HCT116 (cell line): ENCODE measurements around the gene EID2B. TPM values are rescaled to one million over a fixed set of nuclear protein-coding genes. Genes with fewer than 3 reads are reported as not detected.

Source experiments
- ATAC-seq: fragments of 200-7000 bp; cut with Tn5 transposase; 2 replicates; pipeline ENCODE4 v1.9.1; 2020; ENCODE audit warnings: mild to moderate bottlenecking, moderate library complexity
- BruUV-seq: library from RNA; stranded (reverse); fragments of 400-500 nt; replicated peaks from 2 replicates; lab custom pipeline; 2021; lab: Mats Ljungman, UMichigan
- CTCF ChIA-PET: fragments of 300-600 bp; sonication (Branson Sonifier 250); formaldehyde crosslinking; loops from one replicate; lab custom pipeline; 2021; ENCODE audit warnings: antibody characterized with exemption; lab: Charles Lee
- POLR2A ChIA-PET: fragments of 300-600, 350-600 bp; sonication (Branson Sonifier 250); formaldehyde crosslinking; loops from one replicate; lab custom pipeline; 2021; ENCODE audit warnings: antibody characterized with exemption; lab: Charles Lee
- RAD21 ChIA-PET, 2 experiments: fragments of 300-600 bp; sonication (Branson Sonifier 250); formaldehyde crosslinking; loops; one replicate each; lab custom pipeline; 2023; ENCODE audit warnings: low total read pairs in 2 of 2; ENCODE audit not compliant: uncharacterized antibody in 2 of 2, unreplicated experiment in 2 of 2, low non-redundant PET in 1 of 2; lab: Charles Lee
- DNase-seq: peaks from one replicate; pipeline ENCODE4 v3.0.0-alpha.2; 2010; ENCODE audit warnings: low read depth, low spot score
- H2AFZ ChIP-seq: fragments of 200-600 bp; shearing (Covaris generic), sonication (generic); 2 replicates; pipeline ENCODE4 v1.6.1; 2017; ENCODE audit warnings: low read depth, mixed run types, mixed read lengths, antibody characterized with exemption, low read length; ENCODE audit not compliant: poor library complexity, severe bottlenecking
- H3K27ac ChIP-seq: 2 replicates; pipeline ENCODE4 v1.5.1; 2012; ENCODE audit warnings: low read depth, low read length
- H3K27me3 ChIP-seq: fragments of 200-600 bp; sonication (generic); 2 replicates; pipeline ENCODE4 v1.6.1; 2016; ENCODE audit warnings: mixed run types, low read length, mixed read lengths; ENCODE audit not compliant: insufficient read depth
- H3K36me3 ChIP-seq, 2 experiments: fragments of 200-500 bp in 1 of 2; fragments of 200-600 bp in 1 of 2; sonication (Bioruptor generic) in 1 of 2; sonication (generic) in 1 of 2; 2 replicates each; pipeline versions ENCODE4 v1.5.1 to v1.6.1; 2014 to 2016; ENCODE audit warnings: low read length in 2 of 2, inconsistent platforms in 1 of 2, mixed read lengths in 1 of 2, mixed run types in 1 of 2; ENCODE audit not compliant: insufficient read depth in 2 of 2, control insufficient read depth in 1 of 2
- H3K4me1 ChIP-seq, 2 experiments: fragments of 200-600 bp in 1 of 2; sonication (generic) in 1 of 2; 2 replicates each; pipeline versions ENCODE4 v1.5.1 to v1.6.1; 2012 to 2017; ENCODE audit warnings: low read length in 2 of 2, inconsistent platforms in 1 of 2, mild to moderate bottlenecking in 1 of 2, mixed read lengths in 1 of 2, mixed run types in 1 of 2, moderate library complexity in 1 of 2; ENCODE audit not compliant: insufficient read depth in 2 of 2, control insufficient read depth in 1 of 2
- H3K4me2 ChIP-seq: fragments of 200-600 bp; sonication (generic); 2 replicates; pipeline ENCODE4 v1.6.1; 2017; ENCODE audit warnings: mixed run types, low read length, mixed read lengths
- H3K4me3 ChIP-seq, 2 experiments: fragments of 200-600 bp in 1 of 2; sonication (generic) in 1 of 2; replicated peaks in 1 of 2; 2 replicates each; pipeline ENCODE4 v1.5.1; 2011 to 2016; ENCODE audit warnings: low read length in 2 of 2, control low read depth in 1 of 2, low read depth in 1 of 2, mild to moderate bottlenecking in 1 of 2, mixed read lengths in 1 of 2, mixed run types in 1 of 2
- H3K79me2 ChIP-seq: fragments of 200-600 bp; sonication (generic); 2 replicates; pipeline ENCODE4 v1.6.1; 2017; ENCODE audit warnings: mild to moderate bottlenecking, mixed run types, low read length, moderate library complexity, mixed read lengths; ENCODE audit not compliant: insufficient read depth
- H3K9ac ChIP-seq: fragments of 200-600 bp; sonication (generic); 2 replicates; pipeline ENCODE4 v1.6.1; 2016; ENCODE audit warnings: low read length, mixed read lengths
- H3K9me2 ChIP-seq: fragments of 200-600 bp; sonication (generic), shearing (Covaris generic); 2 replicates; pipeline ENCODE4 v1.6.1; 2017; ENCODE audit warnings: mixed run types, mild to moderate bottlenecking, moderate library complexity; ENCODE audit not compliant: insufficient read depth
- H3K9me3 ChIP-seq, 2 experiments: fragments of 200-500 bp in 1 of 2; fragments of 200-600 bp in 1 of 2; sonication (Bioruptor generic) in 1 of 2; sonication (generic) in 1 of 2; 2 replicates each; pipeline ENCODE4 v1.6.1; 2014 to 2017; ENCODE audit warnings: low read length in 2 of 2, mixed read lengths in 2 of 2, inconsistent platforms in 1 of 2, low read depth in 1 of 2, mild to moderate bottlenecking in 1 of 2, mixed run types in 1 of 2, moderate library complexity in 1 of 2; ENCODE audit not compliant: control insufficient read depth in 1 of 2, insufficient read depth in 1 of 2
- H4K20me1 ChIP-seq: fragments of 200-600 bp; sonication (generic), shearing (Covaris generic); 2 replicates; pipeline ENCODE4 v1.6.1; 2017; ENCODE audit warnings: mixed run types, mild to moderate bottlenecking, moderate library complexity; ENCODE audit not compliant: insufficient read depth
- ATF3 ChIP-seq: IDR thresholded peaks from 2 replicates; pipeline ENCODE4 v1.6.1; 2012
- CBX3 ChIP-seq: IDR thresholded peaks from 2 replicates; pipeline ENCODE4 v1.6.1; 2012; ENCODE audit warnings: low read depth
- CEBPB ChIP-seq: IDR thresholded peaks from 2 replicates; pipeline ENCODE4 v1.6.1; 2012; ENCODE audit warnings: low read depth
- EGR1 ChIP-seq: IDR thresholded peaks from 2 replicates; pipeline ENCODE4 v1.6.1; 2012; ENCODE audit warnings: low read depth
- ELF1 ChIP-seq: IDR thresholded peaks from 2 replicates; pipeline ENCODE4 v1.6.1; 2012; ENCODE audit warnings: low read depth, borderline replicate concordance
- EZH2 ChIP-seq: fragments of 200-600 bp; sonication (generic); IDR thresholded peaks from 2 replicates; pipeline ENCODE4 v1.6.1; 2017; ENCODE audit warnings: antibody characterized with exemption, mixed run types
- EZH2phosphoT487 ChIP-seq: fragments of 200-600 bp; IDR thresholded peaks from 2 replicates; pipeline ENCODE4 v1.6.1; 2018; ENCODE audit warnings: antibody characterized with exemption, borderline replicate concordance
- FOSL1 ChIP-seq: IDR thresholded peaks from 2 replicates; pipeline ENCODE4 v1.6.1; 2012; ENCODE audit warnings: low read depth
- JUND ChIP-seq: IDR thresholded peaks from 2 replicates; pipeline ENCODE4 v1.6.1; 2012
- POLR2AphosphoS5 ChIP-seq: IDR thresholded peaks from 2 replicates; pipeline ENCODE4 v1.6.1; 2011; ENCODE audit warnings: mild to moderate bottlenecking, low read depth, low read length, moderate library complexity
- RAD21 ChIP-seq: IDR thresholded peaks from 2 replicates; pipeline ENCODE4 v1.6.1; 2012; ENCODE audit warnings: low read depth, mild to moderate bottlenecking
- REST ChIP-seq: IDR thresholded peaks from 2 replicates; pipeline ENCODE4 v1.6.1; 2012; ENCODE audit warnings: low read depth
- SIN3A ChIP-seq: IDR thresholded peaks from 2 replicates; pipeline ENCODE4 v1.6.1; 2012; ENCODE audit warnings: low read depth
- SP1 ChIP-seq: IDR thresholded peaks from 2 replicates; pipeline ENCODE4 v1.6.1; 2012; ENCODE audit warnings: low read depth
- YY1 ChIP-seq: IDR thresholded peaks from 2 replicates; pipeline ENCODE4 v1.6.1; 2011; ENCODE audit warnings: low read length, low read depth, moderate library complexity, mild to moderate bottlenecking; ENCODE audit not compliant: insufficient replicate concordance; ENCODE audit errors: extremely low read depth
- ZBTB33 ChIP-seq: IDR thresholded peaks from 2 replicates; pipeline ENCODE4 v1.6.1; 2011; ENCODE audit warnings: mild to moderate bottlenecking, low read length, moderate library complexity; ENCODE audit not compliant: insufficient replicate concordance; ENCODE audit errors: extremely low read depth
- ZFX ChIP-seq: fragments of 450-650 bp; IDR thresholded peaks from 2 replicates; pipeline ENCODE4 v1.6.1; 2017
- ZNF274 ChIP-seq: fragments of 200-500 bp; sonication (Bioruptor generic); IDR thresholded peaks from 2 replicates; pipeline ENCODE4 v1.6.1; 2014; ENCODE audit warnings: mild to moderate bottlenecking, low read depth, low read length, inconsistent platforms
- intact Hi-C: fragments of 100-400 bp; cut with micrococcal nuclease; formaldehyde crosslinking; loops from 2 replicates; pipeline ENCODE4 v1.10.0; 2022
- total RNA-seq: library from RNA; stranded (reverse); gene quantifications from one replicate; pipeline ENCODE4 v1.2.1, GENCODE V29; 2021; ENCODE audit not compliant: unreplicated experiment
- TF ChIP-seq, protein P1 (sequence below), 3 experiments: fragments of 200-600 bp in 1 of 3; sonication (generic) in 1 of 3; IDR thresholded peaks in 2 of 3; conservative IDR thresholded peaks in 1 of 3; 2 replicates each; pipeline ENCODE4 v1.5.1; 2012 to 2017; ENCODE audit warnings: low read depth in 2 of 3, low read length in 2 of 3, antibody characterized with exemption in 1 of 3, borderline replicate concordance in 1 of 3, control low read depth in 1 of 3, mild to moderate bottlenecking in 1 of 3, mixed read lengths in 1 of 3, mixed run types in 1 of 3, moderate library complexity in 1 of 3; ENCODE audit not compliant: insufficient read depth in 1 of 3
- TF ChIP-seq, protein P2 (sequence below): IDR thresholded peaks from 2 replicates; pipeline ENCODE4 v1.6.1; 2012

EID2B gene
- total RNA-seq, 1 experiment from 2014 or later: 1.2 TPM

DNA sequence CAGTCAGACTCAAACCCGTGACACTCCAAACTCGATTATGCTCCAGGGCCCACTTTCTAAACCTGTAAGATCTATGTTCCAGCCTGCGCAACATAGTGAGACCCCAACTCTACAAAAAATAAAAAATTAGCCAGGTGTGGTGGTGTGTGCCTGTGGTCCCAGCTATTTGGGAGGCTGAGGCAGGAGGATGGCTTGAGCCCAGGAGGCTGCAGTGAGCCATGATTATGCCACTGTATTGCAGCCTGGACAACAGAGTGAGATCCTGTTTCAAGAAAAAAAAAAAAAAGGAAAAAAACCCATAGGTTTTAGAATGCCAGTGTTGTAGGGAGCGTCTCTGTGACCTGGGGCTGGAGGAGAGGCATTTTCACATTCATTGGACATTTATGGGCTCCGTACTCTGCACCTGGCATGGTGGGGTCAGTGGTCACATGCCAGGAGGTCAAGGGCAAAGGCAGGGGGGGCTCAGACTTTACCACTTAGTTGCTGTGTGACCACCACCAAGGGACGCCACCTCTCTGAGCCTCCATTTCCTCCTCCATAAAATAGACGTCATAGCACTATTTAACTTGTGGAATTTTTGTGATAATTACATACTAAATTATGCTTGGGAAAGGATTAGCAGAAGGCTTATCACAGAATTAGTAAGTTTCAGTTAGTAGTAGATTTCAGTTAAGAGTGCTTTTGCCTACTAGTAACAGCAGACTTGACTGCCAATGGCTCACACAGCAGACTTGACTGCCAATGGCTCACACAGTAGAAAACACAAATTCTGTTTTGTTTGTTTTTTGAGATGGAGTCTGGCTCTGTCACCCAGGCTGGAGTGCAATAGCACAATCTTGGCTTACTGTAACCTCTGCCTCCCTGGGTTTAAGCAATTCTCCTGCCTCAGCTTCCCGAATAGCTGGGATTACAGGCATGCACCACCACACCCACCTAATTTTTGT is 11.8 kb downstream of the EID2B start:
- Histone ChIP-seq H3K79me2 (no peaks in the 10 kb centered on the region), H3K27ac (no peak overlapping the region), H4K20me1 (no peaks in the 10 kb centered on the region), H2AFZ (no peak overlapping the region), H3K9me3 (no peaks in the 10 kb centered on the region), H3K9me2 (no peaks in the 10 kb centered on the region), H3K4me2 (no peak overlapping the region), H3K4me1 (no peaks in the 10 kb centered on the region), H3K36me3 (no peaks in the 10 kb centered on the region), H3K4me3 (no peak overlapping the region), H3K9ac (no peak overlapping the region), H3K27me3 (no peaks in the 10 kb centered on the region)
- RAD21 ChIA-PET: no interaction called here
- no TSS peak for BruUV-seq
- intact Hi-C loops: no loop called here
- no peak for TF ChIP-seq SP1
- TF ChIP-seq YY1: no peak
- TF ChIP-seq ATF3: no peak
- no peak for TF ChIP-seq ELF1
- no peak for TF ChIP-seq FOSL1
- TF ChIP-seq REST: no peak
- TF ChIP-seq, protein P1, sequence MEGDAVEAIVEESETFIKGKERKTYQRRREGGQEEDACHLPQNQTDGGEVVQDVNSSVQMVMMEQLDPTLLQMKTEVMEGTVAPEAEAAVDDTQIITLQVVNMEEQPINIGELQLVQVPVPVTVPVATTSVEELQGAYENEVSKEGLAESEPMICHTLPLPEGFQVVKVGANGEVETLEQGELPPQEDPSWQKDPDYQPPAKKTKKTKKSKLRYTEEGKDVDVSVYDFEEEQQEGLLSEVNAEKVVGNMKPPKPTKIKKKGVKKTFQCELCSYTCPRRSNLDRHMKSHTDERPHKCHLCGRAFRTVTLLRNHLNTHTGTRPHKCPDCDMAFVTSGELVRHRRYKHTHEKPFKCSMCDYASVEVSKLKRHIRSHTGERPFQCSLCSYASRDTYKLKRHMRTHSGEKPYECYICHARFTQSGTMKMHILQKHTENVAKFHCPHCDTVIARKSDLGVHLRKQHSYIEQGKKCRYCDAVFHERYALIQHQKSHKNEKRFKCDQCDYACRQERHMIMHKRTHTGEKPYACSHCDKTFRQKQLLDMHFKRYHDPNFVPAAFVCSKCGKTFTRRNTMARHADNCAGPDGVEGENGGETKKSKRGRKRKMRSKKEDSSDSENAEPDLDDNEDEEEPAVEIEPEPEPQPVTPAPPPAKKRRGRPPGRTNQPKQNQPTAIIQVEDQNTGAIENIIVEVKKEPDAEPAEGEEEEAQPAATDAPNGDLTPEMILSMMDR (IDR thresholded peaks at IDR 0.05 in 2 of 3, conservative IDR thresholded peaks at IDR 0.05 in 1 of 3; ENCODE audit: borderline replicate concordance in 1 of 3, insufficient read depth in 1 of 3, low read depth in 2 of 3, low read length in 2 of 3): no peak
- no peak for TF ChIP-seq ZFX
- no peak for TF ChIP-seq RAD21
- TF ChIP-seq CBX3: no peak
- no peak for TF ChIP-seq ZBTB33
- no peak for TF ChIP-seq POLR2AphosphoS5
- no peak for TF ChIP-seq SIN3A
- TF ChIP-seq, protein P2, sequence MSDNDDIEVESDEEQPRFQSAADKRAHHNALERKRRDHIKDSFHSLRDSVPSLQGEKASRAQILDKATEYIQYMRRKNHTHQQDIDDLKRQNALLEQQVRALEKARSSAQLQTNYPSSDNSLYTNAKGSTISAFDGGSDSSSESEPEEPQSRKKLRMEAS: no peak
- no peak for TF ChIP-seq JUND
- TF ChIP-seq EZH2: no peak
- no peak for TF ChIP-seq CEBPB
- no peak for TF ChIP-seq EGR1
- TF ChIP-seq ZNF274: no peak
- no peak for TF ChIP-seq EZH2phosphoT487
- DNase-seq (no peak), ATAC-seq (no peak)
- CTCF ChIA-PET: no interaction called here
- POLR2A ChIA-PET: no interaction called here
